Large intestine (tissue), 3 donors: ENCODE data around the gene LRCOL1. TPM values are rescaled to one million over a fixed set of nuclear protein-coding genes. Genes with fewer than 3 reads are reported as not detected.

Source experiments
- DNase-seq, 2 donors: peaks; one replicate each; pipeline versions ENCODE4 v3.0.0 to v3.0.0-alpha.2; 2013
- H3K27ac ChIP-seq: one replicate; pipeline ENCODE4 v1.5.1; 2013; ENCODE audit warnings: low read length
- H3K27me3 ChIP-seq: 2 replicates; pipeline ENCODE4 v1.6.1; 2013; ENCODE audit warnings: low read length; ENCODE audit not compliant: control insufficient read depth, insufficient read depth
- H3K36me3 ChIP-seq: 2 replicates; pipeline ENCODE4 v1.6.1; 2013; ENCODE audit warnings: low read length; ENCODE audit not compliant: control insufficient read depth, insufficient read depth
- H3K4me1 ChIP-seq: one replicate; pipeline ENCODE4 v1.6.1; 2013; ENCODE audit warnings: low read length; ENCODE audit not compliant: control insufficient read depth, insufficient read depth
- H3K4me3 ChIP-seq: one replicate; pipeline ENCODE4 v1.5.1; 2013; ENCODE audit warnings: low read length
- H3K9me3 ChIP-seq: one replicate; pipeline ENCODE4 v1.6.1; 2013; ENCODE audit warnings: mild to moderate bottlenecking, low read depth, low read length, moderate library complexity; ENCODE audit not compliant: control insufficient read depth
- WGBS: methylation state at CpG from one replicate; pipeline ENCODE4 v1.1.5; 2013; ENCODE audit warnings: low lambda C conversion rate; ENCODE audit not compliant: insufficient coverage; 5-methylcytosine and 5-hydroxymethylcytosine counted together
- polyA plus RNA-seq: library from polyadenylated mRNA; unstranded; fragments of 120-200 nt; gene quantifications from one replicate; pipeline ENCODE4 v1.2.1, GENCODE V29; 2013

The LRCOL1 gene
- polyA plus RNA-seq, 1 donor: 0.40 TPM

DNA sequence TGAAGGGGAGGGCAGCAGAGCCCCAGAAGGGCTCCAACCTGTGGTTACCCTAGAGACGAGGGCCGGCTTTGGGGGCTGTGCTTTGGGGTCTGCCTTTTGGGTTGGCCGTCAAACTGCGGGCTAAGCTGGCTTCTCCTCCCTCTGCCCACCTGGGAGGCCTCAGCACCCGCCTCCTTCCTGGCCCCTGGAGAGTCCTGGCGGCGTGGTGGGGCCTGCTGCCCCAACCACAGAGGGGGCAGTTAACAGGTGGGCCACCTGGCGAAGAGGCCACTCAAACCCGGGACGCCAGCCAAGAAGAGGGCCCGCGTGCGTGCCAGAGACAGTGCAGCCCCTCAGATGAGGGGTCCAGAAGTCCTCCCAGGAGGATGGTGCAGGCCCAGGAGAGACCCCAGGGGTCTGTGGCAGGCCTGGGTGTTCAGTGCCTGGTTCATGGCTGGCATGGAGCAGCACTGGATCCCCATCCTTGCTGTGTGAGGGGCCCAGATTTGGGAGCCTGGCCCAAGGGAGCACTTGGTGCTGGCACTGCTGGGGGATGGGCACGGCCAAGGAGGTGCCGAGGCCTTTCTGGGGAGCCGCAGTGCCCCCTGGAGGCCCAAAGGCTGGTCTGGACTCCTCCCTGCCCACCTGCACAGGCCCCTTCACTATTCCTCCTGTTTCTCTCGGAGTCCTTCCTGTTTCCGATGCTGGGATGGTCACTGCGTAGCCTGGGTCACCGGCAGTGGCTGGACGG, 48.8 kb downstream of the LRCOL1 start:
- no CpG with 5 or more reads among the region's 21 CpGs for WGBS
- Histone ChIP-seq H3K4me3 (peak overlapping the region; percentile 61), H3K9me3 (no peaks in the 10 kb centered on the region), H3K27me3 (no peaks in the 10 kb centered on the region), H3K36me3 (peaks cover 14% of the 10 kb centered on the region), H3K27ac (no peak overlapping the region), H3K4me1 (peaks cover 9% of the 10 kb centered on the region)
- no peak for DNase-seq

DNA sequence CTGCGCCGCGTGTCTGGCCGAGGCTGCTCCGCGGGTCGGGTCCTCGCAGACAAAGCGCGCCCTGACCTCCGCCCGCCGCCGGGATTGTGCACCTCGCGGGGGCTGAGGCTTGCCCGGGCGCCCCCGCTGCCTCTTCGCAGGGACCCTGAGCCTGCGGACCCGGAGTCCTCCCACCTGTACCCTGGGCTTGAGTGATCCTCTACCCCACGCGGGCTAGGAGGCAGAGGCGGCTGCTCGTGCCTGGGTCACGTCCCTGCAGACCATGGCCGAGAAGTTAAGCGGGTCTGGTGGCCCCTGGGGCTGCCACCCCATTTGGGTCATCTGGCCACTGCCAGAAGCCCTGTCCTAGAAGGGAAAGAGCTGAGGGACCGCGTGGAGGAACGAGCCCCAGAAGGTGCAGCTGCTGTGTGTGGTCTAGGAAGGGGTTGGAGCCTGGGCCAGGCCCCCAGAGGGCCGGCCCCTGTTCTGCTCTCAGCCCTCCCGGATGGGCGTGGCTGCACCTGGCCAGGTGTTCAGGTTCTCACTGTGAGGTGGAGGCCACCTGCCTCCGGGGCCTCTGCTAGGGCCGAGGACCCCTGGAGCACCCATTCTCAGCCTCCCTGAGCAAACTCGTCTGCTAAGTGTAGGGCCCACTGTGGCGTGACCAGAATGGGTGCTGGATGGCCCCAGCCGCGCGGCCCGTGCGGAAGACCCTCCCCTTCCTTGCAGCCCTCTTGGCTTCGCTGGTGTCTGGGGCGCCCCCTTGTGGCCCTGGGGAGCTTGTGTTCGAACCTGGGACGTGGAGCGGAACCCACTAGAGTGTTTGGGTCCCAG, 49.6 kb downstream of the LRCOL1 start:
- H3K4me3 ChIP-seq: peak overlapping the region; percentile 61
- H3K9me3 ChIP-seq: no peaks in the 10 kb centered on the region
- peaks cover 9% of the 10 kb centered on the region for H3K36me3 ChIP-seq
- H3K27ac ChIP-seq: peak overlapping the region; percentile 68
- WGBS: no CpG with 5 or more reads among the region's 49 CpGs
- no peaks in the 10 kb centered on the region for H3K27me3 ChIP-seq
- H3K4me1 ChIP-seq: peaks cover 9% of the 10 kb centered on the region
- peak; percentile 45 to 78 for DNase-seq

DNA sequence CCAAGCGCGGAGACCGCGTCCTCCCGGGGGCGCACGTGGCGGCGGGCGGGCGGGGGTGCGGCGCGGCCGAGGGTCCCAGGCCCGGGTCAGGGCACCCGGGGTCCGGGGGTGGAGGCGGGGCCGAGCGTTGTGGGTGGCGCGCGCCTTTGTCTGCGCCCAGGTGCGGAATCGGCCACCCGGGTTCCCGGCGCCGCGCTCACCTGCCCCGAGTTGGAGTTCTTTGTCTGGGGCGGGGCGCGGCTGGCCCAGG, 50.1 kb downstream of the LRCOL1 start:
- no CpG with 5 or more reads among the region's 36 CpGs for WGBS
- Histone ChIP-seq H3K4me3 (peak overlapping the region; percentile 61), H3K36me3 (peaks cover 3% of the 10 kb centered on the region), H3K27me3 (no peaks in the 10 kb centered on the region), H3K4me1 (peaks cover 9% of the 10 kb centered on the region), H3K27ac (no peak overlapping the region), H3K9me3 (no peaks in the 10 kb centered on the region)
- DNase-seq: peak in 1 of 2 donors; percentile 53

DNA sequence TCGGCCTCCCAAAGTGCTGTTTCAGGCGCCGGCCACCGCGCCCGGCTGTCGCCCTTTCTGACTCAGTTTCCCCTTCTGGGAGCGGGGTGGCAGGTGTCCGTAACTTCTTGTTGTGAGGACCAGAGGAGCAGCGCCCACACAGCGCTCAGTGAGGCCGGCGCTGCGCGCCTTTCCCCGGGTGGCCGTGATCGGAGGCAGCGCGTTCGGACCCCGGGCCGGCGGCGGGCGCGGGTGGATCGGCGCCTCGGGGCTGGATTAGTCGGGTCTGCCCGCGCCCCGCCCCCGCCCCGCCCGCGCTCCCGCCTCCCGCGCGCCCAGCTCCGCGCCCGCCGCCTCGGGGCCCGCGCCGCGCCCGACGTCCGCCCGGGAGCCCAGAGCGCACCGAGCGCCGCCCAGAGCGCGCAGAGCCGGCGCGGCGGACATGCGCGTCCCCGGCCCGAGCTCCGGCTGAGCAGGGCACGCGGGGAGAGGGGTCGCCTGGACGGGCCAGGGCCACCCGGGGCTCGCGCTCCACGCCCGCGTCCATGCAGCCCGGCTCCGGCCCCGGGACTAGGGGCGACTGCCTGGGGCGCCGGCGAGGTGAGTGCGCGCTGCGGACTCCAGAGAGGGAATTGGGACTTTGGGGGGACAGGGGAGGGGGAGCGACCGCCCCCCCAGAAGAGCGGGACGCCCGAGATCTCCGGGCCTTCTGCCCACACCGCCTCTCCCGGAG, 50.6 kb downstream of the LRCOL1 start:
- Histone ChIP-seq H3K27ac (no peak overlapping the region), H3K4me1 (peaks cover 9% of the 10 kb centered on the region), H3K4me3 (peak overlapping the region; percentile 61), H3K36me3 (no peaks in the 10 kb centered on the region), H3K9me3 (no peaks in the 10 kb centered on the region), H3K27me3 (no peaks in the 10 kb centered on the region)
- DNase-seq: peak; percentile 27 to 74
- no CpG with 5 or more reads among the region's 98 CpGs for WGBS

DNA sequence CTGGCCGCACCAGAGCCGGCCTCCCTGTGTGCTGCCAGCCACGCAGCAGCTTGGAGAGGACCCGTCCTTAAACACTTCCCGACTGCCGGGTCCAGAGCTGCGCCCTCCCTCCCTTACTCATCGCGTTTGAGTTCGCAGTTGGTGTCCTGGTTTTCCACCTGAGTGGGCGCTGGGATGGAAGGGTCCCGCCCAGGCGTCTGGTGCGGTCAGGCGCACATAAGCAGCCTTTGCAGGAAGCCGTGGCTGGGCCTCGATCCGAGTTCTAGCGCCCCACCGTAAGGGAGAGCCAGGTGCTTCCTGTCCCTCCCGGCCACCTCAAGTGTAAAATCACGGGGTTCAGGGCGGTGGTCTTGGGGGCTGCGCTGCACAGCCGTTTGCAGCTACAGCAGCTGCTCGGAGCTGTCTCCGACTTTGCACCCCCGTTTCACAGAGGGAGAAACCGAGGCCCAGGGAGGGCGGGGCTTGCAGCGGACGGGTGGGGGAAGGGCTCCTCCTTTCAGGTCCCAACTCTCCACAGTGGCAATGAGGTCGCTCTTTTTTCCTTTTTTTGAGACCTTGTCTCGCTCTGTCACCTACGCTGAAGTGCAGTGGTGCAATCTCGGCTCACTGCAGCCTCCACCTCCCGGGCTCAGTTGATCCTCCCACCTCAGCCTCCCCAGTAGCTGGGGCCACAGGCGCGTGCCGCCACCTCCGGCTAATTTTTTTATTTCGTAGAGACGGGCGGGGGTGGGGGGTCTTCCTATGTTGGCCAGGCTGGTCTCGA, 51.3 kb downstream of the LRCOL1 start:
- Histone ChIP-seq H3K27ac (no peak overlapping the region), H3K4me1 (peaks cover 9% of the 10 kb centered on the region), H3K27me3 (no peaks in the 10 kb centered on the region), H3K9me3 (no peaks in the 10 kb centered on the region), H3K36me3 (peaks cover 2% of the 10 kb centered on the region), H3K4me3 (peak overlapping the region; percentile 45)
- WGBS: no CpG with 5 or more reads among the region's 45 CpGs
- DNase-seq: no peak

DNA sequence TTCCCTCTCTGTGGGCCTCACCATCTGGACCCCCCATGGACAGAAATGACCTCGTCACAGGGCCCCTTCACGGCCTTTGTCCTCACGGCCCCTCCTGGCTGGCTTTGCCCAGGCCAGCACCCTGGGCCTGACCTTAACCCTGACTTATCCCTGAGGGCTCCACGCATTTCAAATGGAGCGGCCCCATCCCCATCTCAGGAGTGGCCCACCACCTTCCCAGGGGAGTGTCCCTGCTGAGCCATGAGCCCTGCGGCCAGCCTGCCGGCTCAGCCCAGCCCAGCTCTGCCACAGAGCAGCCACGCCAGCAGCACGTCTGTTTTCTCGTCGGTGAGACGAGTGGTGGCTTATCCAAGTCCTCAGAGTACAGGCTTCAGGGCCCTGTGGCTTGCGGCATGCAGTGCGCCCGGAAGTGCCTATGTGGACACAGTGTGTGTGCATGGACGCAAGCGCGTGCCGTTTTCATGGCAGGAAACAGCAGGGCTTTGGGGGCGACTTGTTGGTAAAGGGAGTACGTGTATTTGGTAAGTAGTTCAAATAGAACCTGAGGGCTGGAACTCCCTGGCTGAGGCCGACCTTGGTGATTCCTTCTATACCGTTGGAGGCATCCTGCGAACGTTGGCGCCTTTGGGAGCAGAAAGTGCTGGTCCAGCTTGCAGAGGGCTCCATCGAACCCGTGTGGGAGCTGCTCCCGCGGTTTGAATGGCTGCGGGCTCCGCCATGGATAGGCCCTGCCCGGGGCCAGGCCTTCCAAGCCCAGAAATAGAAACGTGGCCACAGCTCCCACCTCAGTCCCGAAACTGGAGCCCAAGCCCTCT, 52.1 kb downstream of the LRCOL1 start:
- Histone ChIP-seq H3K9me3 (no peaks in the 10 kb centered on the region), H3K36me3 (peaks cover 6% of the 10 kb centered on the region), H3K27me3 (no peaks in the 10 kb centered on the region), H3K4me3 (no peak overlapping the region), H3K4me1 (peaks cover 9% of the 10 kb centered on the region), H3K27ac (no peak overlapping the region)
- WGBS: no CpG with 5 or more reads among the region's 35 CpGs
- no peak for DNase-seq

DNA sequence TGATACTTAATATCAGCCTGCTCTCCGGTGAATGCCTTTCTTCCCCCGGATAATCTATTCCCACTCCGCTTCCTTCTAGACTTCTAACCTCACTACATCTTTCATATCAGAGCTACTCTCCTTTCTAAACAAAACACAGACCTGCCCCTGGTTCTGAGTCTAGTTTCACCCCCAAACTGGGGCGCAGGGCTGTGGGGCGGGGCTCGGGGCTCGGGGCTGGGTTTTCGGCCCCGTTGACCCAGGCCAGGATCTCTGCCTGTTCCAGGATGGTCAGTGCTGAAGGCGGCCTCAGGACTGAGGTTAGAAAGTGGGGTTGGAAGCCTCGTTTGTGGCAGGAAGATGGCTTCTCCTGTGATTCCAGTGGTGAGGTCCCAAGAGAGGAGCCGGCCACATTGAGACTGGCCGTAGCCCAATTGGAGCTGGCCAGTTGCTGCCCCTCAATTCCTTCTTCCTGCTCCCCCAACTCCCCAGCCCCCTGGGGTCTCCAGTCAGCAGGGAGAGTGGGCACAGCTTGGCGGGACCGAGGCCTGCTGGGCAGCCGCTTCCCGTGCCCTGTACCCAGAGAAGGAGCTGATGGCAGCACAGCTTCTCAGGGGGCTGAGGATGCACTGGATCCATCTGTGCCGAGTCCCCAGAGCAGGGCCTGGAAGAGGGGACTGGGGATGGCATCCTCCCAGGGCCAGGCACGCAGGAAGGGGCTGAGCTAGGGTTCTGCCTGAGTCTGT, 52.9 kb downstream of the LRCOL1 start:
- Histone ChIP-seq H3K4me3 (no peak overlapping the region), H3K4me1 (peaks cover 9% of the 10 kb centered on the region), H3K9me3 (no peaks in the 10 kb centered on the region), H3K27me3 (no peaks in the 10 kb centered on the region), H3K27ac (no peak overlapping the region), H3K36me3 (peaks cover 11% of the 10 kb centered on the region)
- 80% methylated on average over 1 of the region's 19 CpGs for WGBS
- no peak for DNase-seq

DNA sequence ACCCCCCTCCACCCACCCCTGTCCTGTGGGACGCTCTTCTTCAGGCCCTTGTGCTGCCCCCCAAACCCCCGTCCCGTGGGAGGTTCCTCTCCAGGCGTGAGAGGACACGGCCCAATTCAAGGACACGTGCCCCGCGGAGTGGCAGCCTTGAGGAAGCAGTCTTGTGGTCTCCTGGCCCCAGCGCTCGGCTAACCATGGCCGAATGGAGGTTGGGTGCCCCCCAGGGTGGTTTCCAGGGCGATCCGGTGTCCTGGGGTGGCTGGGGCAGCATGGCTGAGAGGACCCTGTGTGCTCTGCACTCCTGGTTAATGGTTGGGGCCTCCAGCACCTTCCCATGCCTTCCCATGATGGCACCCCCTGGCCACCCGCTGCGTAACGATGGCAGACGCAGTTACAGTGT, 53.6 kb downstream of the LRCOL1 start:
- whole genome bisulfite sequencing: no CpG with 5 or more reads among the region's 17 CpGs
- no peak for DNase-seq
- H3K9me3 ChIP-seq: no peaks in the 10 kb centered on the region
- H3K36me3 ChIP-seq: peaks cover 13% of the 10 kb centered on the region
- H3K27ac ChIP-seq: no peak overlapping the region
- peaks cover 9% of the 10 kb centered on the region for H3K4me1 ChIP-seq
- H3K4me3 ChIP-seq: no peak overlapping the region
- no peaks in the 10 kb centered on the region for H3K27me3 ChIP-seq

DNA sequence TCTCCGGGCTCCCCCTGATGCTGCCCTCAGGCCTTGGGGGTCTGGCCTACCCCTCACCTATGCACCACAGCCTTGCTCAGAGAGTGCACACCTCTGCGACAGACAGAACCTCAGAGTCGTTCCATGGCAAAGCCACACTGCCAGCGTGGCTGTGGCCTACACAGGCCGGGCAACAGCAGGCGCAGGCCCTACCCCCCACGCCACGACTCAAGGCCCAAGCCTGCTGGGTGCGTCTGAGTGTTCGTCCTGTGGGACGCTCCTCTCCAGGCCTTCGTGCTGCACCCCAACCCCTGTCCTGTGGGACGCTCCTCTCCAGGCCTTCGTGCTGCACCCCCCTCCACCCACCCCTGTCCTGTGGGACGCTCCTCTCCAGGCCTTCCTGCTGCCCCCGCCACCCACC, 54.2 kb downstream of the LRCOL1 start:
- H3K36me3 ChIP-seq: peaks cover 14% of the 10 kb centered on the region
- DNase-seq: no peak
- H3K27ac ChIP-seq: no peak overlapping the region
- WGBS: no CpG with 5 or more reads among the region's 16 CpGs
- no peaks in the 10 kb centered on the region for H3K9me3 ChIP-seq
- H3K4me3 ChIP-seq: no peak overlapping the region
- H3K4me1 ChIP-seq: peaks cover 6% of the 10 kb centered on the region
- no peaks in the 10 kb centered on the region for H3K27me3 ChIP-seq
